Stomach (tissue), 4 donors: ENCODE data around the gene MAPRE3.

Source experiments
- CTCF ChIP-seq, 7 experiments: fragments of 450-650 bp in 4 of 7; fragments of 200-600 bp in 3 of 7; sonication (generic) in 3 of 7; IDR thresholded peaks; one replicate each; pipeline ENCODE4 v1.5.1; 2016 to 2019; ENCODE audit warnings: antibody characterized with exemption in 7 of 7, control low read depth in 2 of 7, mild to moderate bottlenecking in 1 of 7
- POLR2A ChIP-seq, 4 donors: fragments of 450-650 bp; IDR thresholded peaks; one replicate each; pipeline ENCODE4 v1.6.1; 2016; ENCODE audit warnings: antibody characterized with exemption in 4 of 4, control low read depth in 2 of 4, mild to moderate bottlenecking in 1 of 4, moderate library complexity in 1 of 4

DNA sequence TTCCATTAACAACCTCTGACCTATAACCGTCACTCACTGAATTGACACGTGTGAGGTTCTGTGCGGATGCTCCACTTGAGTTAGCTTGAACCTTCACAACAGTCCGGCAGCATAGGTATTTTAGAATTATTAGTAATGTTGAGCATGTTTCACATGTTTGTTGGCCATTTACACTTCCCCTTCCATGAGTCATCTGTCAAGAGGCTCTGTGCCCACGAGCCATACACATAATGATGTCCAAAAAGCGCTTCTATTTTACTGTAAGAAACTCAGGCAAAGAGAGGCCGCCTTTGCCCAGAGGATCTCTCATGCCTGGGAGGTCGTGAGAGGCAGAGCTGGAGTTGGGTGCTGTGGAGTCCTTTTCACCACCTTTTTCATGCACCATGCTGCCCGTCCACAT, 33.4 kb downstream of the MAPRE3 start:
- TF ChIP-seq CTCF (IDR thresholded peaks at IDR 0.05) (no peak), POLR2A (IDR thresholded peaks at IDR 0.05) (no peak)
